Esophagus squamous epithelium (tissue), 4 donors: ENCODE measurements around the gene FPR1.

ENCODE experiments used
- CTCF ChIP-seq, 6 experiments: fragments of 450-650 bp in 4 of 6; fragments of 200-600 bp in 2 of 6; sonication (generic) in 2 of 6; IDR thresholded peaks; one replicate each; pipeline ENCODE4 v1.5.1; 2016 to 2019; ENCODE audit warnings: antibody characterized with exemption in 6 of 6, mild to moderate bottlenecking in 4 of 6, moderate library complexity in 4 of 6
- POLR2A ChIP-seq, 4 donors: fragments of 450-650 bp; IDR thresholded peaks; one replicate each; pipeline ENCODE4 v1.6.1; 2017; ENCODE audit warnings: antibody characterized with exemption in 4 of 4, mild to moderate bottlenecking in 4 of 4, moderate library complexity in 3 of 4

GRCh38 chr19:51754109-51754508 lies 2.4 kb upstream of the FPR1 start:
- TF ChIP-seq CTCF (IDR thresholded peaks at IDR 0.05) = no peak
- no peak for TF ChIP-seq POLR2A (IDR thresholded peaks at IDR 0.05)
